Psoas muscle (tissue), 8 donors: ENCODE measurements around the gene USP54. TPM values are rescaled to one million over a fixed set of nuclear protein-coding genes. Genes with fewer than 3 reads are reported as not detected.
A peak's percentile ranks its signal among the peaks of the same experiment; 100 is the strongest.

Experiments used
- ATAC-seq, 4 donors: fragments of 200-7000 bp; cut with Tn5 transposase; one replicate each; pipeline ENCODE4 v1.9.1; 2020; ENCODE audit warnings: moderate library complexity in 3 of 4, mild to moderate bottlenecking in 2 of 4
- DNase-seq, 2 donors: peaks; one replicate each; pipeline ENCODE4 v3.0.0-alpha.2; 2020
- H3K27ac ChIP-seq: fragments of 200-600 bp; one replicate; pipeline ENCODE4 v1.8.0; 2022
- H3K27me3 ChIP-seq, 3 donors: fragments of 200-600 bp in 1 of 3; one replicate each; pipeline versions ENCODE4 v1.6.1 to v1.8.0; 2013 to 2022; ENCODE audit warnings: low read length in 2 of 3, mild to moderate bottlenecking in 2 of 3, moderate library complexity in 1 of 3; ENCODE audit not compliant: insufficient read depth in 3 of 3
- H3K36me3 ChIP-seq, 2 donors: fragments of 200-600 bp in 1 of 2; one replicate each; pipeline versions ENCODE4 v1.6.1 to v1.8.0; 2013 to 2022; ENCODE audit warnings: low read depth in 1 of 2, mild to moderate bottlenecking in 1 of 2, moderate library complexity in 1 of 2; ENCODE audit not compliant: insufficient read depth in 1 of 2
- H3K4me1 ChIP-seq: fragments of 200-600 bp; one replicate; pipeline ENCODE4 v1.8.0; 2022
- H3K4me3 ChIP-seq: fragments of 200-600 bp; one replicate; pipeline ENCODE4 v1.8.0; 2022; ENCODE audit warnings: mild to moderate bottlenecking
- H3K9me3 ChIP-seq: fragments of 200-600 bp; one replicate; pipeline ENCODE4 v1.8.0; 2022
- WGBS, 3 donors: extraction: QIAGEN DNeasy Blood & Tissue Kit; methylation state at CpG; one replicate each; pipeline versions ENCODE4 v1.1.6 to v1.1.7; 2013; 5-methylcytosine and 5-hydroxymethylcytosine counted together
- intact Hi-C, 2 donors: fragments of 100-400 bp; cut with DNase I; formaldehyde crosslinking; loops; one replicate each; pipeline versions ENCODE4 v1.11.0 to v1.14.2; 2022
- polyA plus RNA-seq, 3 donors: library from polyadenylated mRNA; stranded (reverse); fragments of 200-250 nt; gene quantifications; one replicate each; pipeline ENCODE4 v1.2.3, GENCODE V29; 2013
- total RNA-seq, 4 donors: library from RNA; stranded (reverse); fragmentation: NEBNext Ultra II Directional in 2 of 4; extraction: Animal tissue kit (Norgen Biotek cat#: 25700) in 2 of 4; gene quantifications; one replicate each; pipeline versions ENCODE4 v1.2.1 to v1.2.4, GENCODE V29; 2021 to 2023
- TF ChIP-seq, protein P1 (sequence below): fragments of 200-600 bp; IDR thresholded peaks from one replicate; pipeline ENCODE4 v1.8.0; 2022; ENCODE audit warnings: antibody characterized with exemption
- donor health status: healthy with polysubstance abuse.
- donor health status: DM: no; HTN: no; CAD: no; lungs with moderate emphysema.
- donor health status: Bipolar disorder and iron deficiency.
- donor health status: healthy.
- donor health status: DM: yes; HTN: yes; CAD: no.
- donor health status: DM: no; HTN: no; CAD: no.
- donor health status: DM: no; HTN: no; CAD: no.
- donor health status: DM: yes; HTN: yes; CAD: no.

Gene USP54
- total and polyA plus RNA-seq, 7 donors: 32.6 to 216 (median 65.9) TPM

DNA sequence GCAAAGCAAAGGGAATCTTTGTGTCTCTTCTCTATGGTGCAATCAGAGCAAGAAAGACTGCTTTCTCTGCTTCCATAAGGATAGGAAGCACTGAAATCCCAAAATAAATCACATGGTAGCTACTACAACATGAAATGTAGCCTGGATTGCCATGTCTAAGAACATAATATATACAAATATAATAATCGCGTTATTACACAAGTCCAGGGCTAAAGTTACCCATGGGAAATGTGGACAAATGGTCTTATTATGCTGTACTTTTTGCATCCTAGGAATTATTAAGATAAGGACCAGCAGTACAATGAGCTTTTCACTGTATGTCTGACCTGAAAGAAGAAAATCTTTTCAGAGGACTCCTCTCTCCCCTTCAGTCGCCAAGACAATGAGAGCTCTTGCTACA is 71.8 kb downstream of the USP54 start:
- 90 to 97% (median 93%) methylated on average over 3 of the region's 3 CpGs for WGBS, 3 donors
- no peak overlapping the region for H3K4me3 ChIP-seq
- H3K27ac ChIP-seq: no peak overlapping the region
- TF ChIP-seq, protein P1, sequence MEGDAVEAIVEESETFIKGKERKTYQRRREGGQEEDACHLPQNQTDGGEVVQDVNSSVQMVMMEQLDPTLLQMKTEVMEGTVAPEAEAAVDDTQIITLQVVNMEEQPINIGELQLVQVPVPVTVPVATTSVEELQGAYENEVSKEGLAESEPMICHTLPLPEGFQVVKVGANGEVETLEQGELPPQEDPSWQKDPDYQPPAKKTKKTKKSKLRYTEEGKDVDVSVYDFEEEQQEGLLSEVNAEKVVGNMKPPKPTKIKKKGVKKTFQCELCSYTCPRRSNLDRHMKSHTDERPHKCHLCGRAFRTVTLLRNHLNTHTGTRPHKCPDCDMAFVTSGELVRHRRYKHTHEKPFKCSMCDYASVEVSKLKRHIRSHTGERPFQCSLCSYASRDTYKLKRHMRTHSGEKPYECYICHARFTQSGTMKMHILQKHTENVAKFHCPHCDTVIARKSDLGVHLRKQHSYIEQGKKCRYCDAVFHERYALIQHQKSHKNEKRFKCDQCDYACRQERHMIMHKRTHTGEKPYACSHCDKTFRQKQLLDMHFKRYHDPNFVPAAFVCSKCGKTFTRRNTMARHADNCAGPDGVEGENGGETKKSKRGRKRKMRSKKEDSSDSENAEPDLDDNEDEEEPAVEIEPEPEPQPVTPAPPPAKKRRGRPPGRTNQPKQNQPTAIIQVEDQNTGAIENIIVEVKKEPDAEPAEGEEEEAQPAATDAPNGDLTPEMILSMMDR: no peak
- no peak for ATAC-seq
- no peaks in the 10 kb centered on the region for H3K27me3 ChIP-seq
- intact Hi-C loops: no loop called here
- H3K4me1 ChIP-seq: no peaks in the 10 kb centered on the region
- peaks cover 18 to 100% of the 10 kb centered on the region in 2 donors for H3K36me3 ChIP-seq
- no peak for DNase-seq
- no peaks in the 10 kb centered on the region for H3K9me3 ChIP-seq

DNA sequence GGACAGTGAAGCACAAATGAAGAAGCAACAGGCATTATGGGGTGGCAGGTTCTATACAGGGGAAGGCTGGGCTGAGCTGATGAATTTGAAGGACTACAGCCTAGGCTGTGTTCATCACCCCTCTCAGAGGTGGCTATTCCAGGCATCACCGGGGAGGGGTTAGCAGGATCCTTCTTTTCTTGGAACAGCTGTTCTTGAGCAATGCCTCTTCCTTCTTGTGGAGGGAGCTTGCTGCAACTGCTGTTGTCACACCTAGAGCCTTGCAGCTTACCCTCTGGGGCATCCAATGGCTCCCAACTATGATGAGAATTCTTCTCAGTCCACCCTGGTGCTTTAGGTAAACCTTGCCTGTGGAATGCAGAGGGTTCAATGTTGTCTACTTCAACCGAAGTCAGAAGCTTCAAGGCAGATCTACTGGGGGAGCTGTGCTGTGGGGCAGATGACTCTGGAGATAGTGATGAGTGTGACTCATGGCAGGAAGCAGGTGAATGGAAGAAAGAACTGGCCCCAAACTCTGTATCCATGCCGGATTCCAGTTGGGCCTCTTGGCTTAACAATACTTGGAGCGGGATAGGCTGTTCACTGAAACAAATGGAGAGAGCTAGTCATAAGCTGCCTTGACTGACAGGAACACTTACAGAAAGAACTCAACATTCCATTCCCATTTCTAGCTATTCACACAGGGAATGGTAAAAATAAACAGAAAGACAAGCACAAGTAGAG is 73.8 kb downstream of the USP54 start:
- ATAC-seq (peak; percentile 62 to 89 (median 79)), DNase-seq (no peak)
- Histone ChIP-seq H3K36me3 (peaks cover 18 to 100% of the 10 kb centered on the region in 2 donors), H3K27ac (peak overlapping the region; percentile 54), H3K4me1 (no peaks in the 10 kb centered on the region), H3K9me3 (no peaks in the 10 kb centered on the region), H3K4me3 (no peak overlapping the region), H3K27me3 (no peaks in the 10 kb centered on the region)
- TF ChIP-seq, protein P1: no peak
- WGBS, 3 donors: 72 to 78% (median 72%) methylated on average over 4 of the region's 4 CpGs
- intact Hi-C loops: no loop called here

DNA sequence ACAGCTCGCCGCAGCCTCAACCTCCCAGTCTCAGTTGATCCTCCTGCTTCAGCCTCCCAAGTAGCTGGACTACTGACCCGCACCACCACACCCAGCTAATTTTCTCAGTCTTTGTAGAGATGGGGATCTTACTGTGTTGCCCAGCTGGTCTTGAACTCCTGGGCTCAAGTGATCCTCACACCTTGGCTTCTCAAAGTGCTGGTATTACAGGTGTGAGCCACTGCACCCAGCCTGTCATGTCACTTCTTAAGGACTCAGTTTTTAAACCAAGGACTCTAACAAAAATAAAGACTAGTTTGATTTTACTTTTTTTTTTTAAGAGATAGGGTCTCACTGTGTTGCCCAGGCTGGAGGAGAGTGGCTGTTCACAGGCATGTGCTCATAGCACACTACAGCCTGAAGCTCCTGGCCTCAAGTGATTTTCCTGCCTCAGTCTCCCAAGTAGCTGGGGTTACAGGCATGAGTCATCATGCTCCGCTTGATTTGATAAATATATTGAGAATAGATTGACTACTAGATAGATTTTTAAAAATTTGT is 78.9 kb downstream of the USP54 start:
- H3K4me3 ChIP-seq: no peak overlapping the region
- no peaks in the 10 kb centered on the region for H3K27me3 ChIP-seq
- intact Hi-C loops: no loop called here
- H3K4me1 ChIP-seq: no peaks in the 10 kb centered on the region
- no peaks in the 10 kb centered on the region for H3K9me3 ChIP-seq
- 96 to 98% (median 97%) methylated on average over 4 of the region's 4 CpGs for WGBS, 3 donors
- no peak overlapping the region for H3K27ac ChIP-seq
- no peak for DNase-seq
- ATAC-seq: no peak
- peaks cover 0 to 94% of the 10 kb centered on the region in 2 donors for H3K36me3 ChIP-seq
- TF ChIP-seq, protein P1: no peak

DNA sequence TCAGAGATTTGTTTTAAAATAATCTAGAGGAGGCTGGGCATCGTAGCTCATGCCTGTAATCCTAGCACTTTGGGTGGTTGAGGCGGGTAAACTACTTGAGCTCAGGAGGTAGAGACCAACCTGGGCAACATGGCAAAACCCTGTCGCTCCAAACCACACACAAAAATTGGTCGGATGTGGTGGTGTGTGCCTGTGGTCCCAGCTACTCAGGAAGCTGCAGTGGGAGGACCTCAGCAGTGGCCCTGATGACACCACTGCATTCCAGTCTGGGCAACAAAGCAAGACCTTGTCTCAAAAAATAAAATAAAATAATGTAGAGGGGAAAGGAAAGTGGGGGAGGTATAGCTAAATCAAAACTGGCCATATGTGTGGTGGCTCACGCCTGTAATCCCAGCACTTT is 81.4 kb downstream of the USP54 start:
- H3K36me3 ChIP-seq: peaks cover under 1 to 94% of the 10 kb centered on the region in 2 donors
- H3K4me1 ChIP-seq: no peaks in the 10 kb centered on the region
- intact Hi-C loops: no loop called here
- no peaks in the 10 kb centered on the region for H3K9me3 ChIP-seq
- H3K4me3 ChIP-seq: no peak overlapping the region
- ATAC-seq: peak in 1 of 4 donors; percentile 13
- H3K27ac ChIP-seq: no peak overlapping the region
- DNase-seq: no peak
- TF ChIP-seq, protein P1: no peak
- no peaks in the 10 kb centered on the region for H3K27me3 ChIP-seq
- WGBS, 3 donors: 90 to 97% (median 95%) methylated on average over 5 of the region's 5 CpGs
